ENCODE data around the gene GCSH.
A peak's percentile ranks its signal among the peaks of the same experiment; 100 is the strongest.

GCSH gene

GRCh38 chr16:81077076-81077940, 18.9 kb downstream of the GCSH start, which contains the start of gene C16orf46:
Gene C16orf46 (minus strand): TSS chr16:81077238. CDS start chr16:81063955, 13,283 bp downstream.
- no peak for TF ChIP-seq EZH2phosphoT487 (conservative IDR thresholded peaks at IDR 0.05; ENCODE audit: low read length)
- TF ChIP-seq, protein P1, sequence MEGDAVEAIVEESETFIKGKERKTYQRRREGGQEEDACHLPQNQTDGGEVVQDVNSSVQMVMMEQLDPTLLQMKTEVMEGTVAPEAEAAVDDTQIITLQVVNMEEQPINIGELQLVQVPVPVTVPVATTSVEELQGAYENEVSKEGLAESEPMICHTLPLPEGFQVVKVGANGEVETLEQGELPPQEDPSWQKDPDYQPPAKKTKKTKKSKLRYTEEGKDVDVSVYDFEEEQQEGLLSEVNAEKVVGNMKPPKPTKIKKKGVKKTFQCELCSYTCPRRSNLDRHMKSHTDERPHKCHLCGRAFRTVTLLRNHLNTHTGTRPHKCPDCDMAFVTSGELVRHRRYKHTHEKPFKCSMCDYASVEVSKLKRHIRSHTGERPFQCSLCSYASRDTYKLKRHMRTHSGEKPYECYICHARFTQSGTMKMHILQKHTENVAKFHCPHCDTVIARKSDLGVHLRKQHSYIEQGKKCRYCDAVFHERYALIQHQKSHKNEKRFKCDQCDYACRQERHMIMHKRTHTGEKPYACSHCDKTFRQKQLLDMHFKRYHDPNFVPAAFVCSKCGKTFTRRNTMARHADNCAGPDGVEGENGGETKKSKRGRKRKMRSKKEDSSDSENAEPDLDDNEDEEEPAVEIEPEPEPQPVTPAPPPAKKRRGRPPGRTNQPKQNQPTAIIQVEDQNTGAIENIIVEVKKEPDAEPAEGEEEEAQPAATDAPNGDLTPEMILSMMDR (IDR thresholded peaks at IDR 0.05; ENCODE audit: insufficient read depth, low read length, poor library complexity, severe bottlenecking), result no peak
- Histone ChIP-seq H3K4me2 (ENCODE audit: low read depth, low read length, poor library complexity, severe bottlenecking) (peak within 1 kb of the TSS; percentile 90), H3K9ac (ENCODE audit: low read length) (peak within 1 kb of the TSS; percentile 66), H3F3A (ENCODE audit: insufficient read depth) (peaks cover 8% of the 10 kb centered on the region; the same call in 1 of the 2 replicates), H2AFZ (ENCODE audit: low read depth, low read length, severe bottlenecking) (peak within 1 kb of the TSS; percentile 96), H3K4me3 (ENCODE audit: insufficient read depth, low read length, poor library complexity, severe bottlenecking) (peak within 1 kb of the TSS; percentile 78), H4K20me1 (ENCODE audit: low read depth, low read length) (no peaks in the 10 kb centered on the region), H3K27me3 (ENCODE audit: low read length) (no peaks in the 10 kb centered on the region), H3K36me3 (ENCODE audit: low read length) (no peaks in the 10 kb centered on the region), H3K9me2 (replicated peaks; ENCODE audit: insufficient read depth, low read length) (no peaks in the 10 kb centered on the region), H3K9me3 (ENCODE audit: insufficient read depth, low read length) (no peaks in the 10 kb centered on the region), H3K79me2 (ENCODE audit: insufficient read depth, low read length) (no peaks in the 10 kb centered on the region), H3K27ac (ENCODE audit: low read depth, low read length) (peak within 1 kb of the TSS; percentile 55)

- Histone ChIP-seq H3K4me3 (ENCODE audit: insufficient read depth, low read length, poor library complexity, severe bottlenecking) (peak overlapping the region; percentile 78), H2AFZ (ENCODE audit: low read depth, low read length, severe bottlenecking) (peak overlapping the region; percentile 96)
These were observed 19.6 kb downstream of the GCSH start for GRCh38 chr16:81076566-81077075.

GRCh38 chr16:81073560-81074330, 22.4 kb downstream of the GCSH start:
- peaks cover 8% of the 10 kb centered on the region; the same call in 1 of the 2 replicates for H3F3A ChIP-seq (ENCODE audit: insufficient read depth)
- TF ChIP-seq, protein P1 (IDR thresholded peaks at IDR 0.05; ENCODE audit: insufficient read depth, low read length, poor library complexity, severe bottlenecking), result no peak
- no peak for TF ChIP-seq EZH2phosphoT487 (conservative IDR thresholded peaks at IDR 0.05; ENCODE audit: low read length)
- H4K20me1 ChIP-seq (ENCODE audit: low read depth, low read length), result no peaks in the 10 kb centered on the region
- H3K9me2 ChIP-seq (replicated peaks; ENCODE audit: insufficient read depth, low read length), result no peaks in the 10 kb centered on the region
- no peak overlapping the region for H3K4me2 ChIP-seq (ENCODE audit: low read depth, low read length, poor library complexity, severe bottlenecking)
- H3K79me2 ChIP-seq (ENCODE audit: insufficient read depth, low read length), result no peaks in the 10 kb centered on the region
- no peaks in the 10 kb centered on the region for H3K27me3 ChIP-seq (ENCODE audit: low read length)
- no peak overlapping the region for H2AFZ ChIP-seq (ENCODE audit: low read depth, low read length, severe bottlenecking)
- no peaks in the 10 kb centered on the region for H3K9me3 ChIP-seq (ENCODE audit: insufficient read depth, low read length)
- H3K36me3 ChIP-seq (ENCODE audit: low read length), result no peaks in the 10 kb centered on the region
- H3K4me3 ChIP-seq (ENCODE audit: insufficient read depth, low read length, poor library complexity, severe bottlenecking), result no peak overlapping the region
- no peak overlapping the region for H3K27ac ChIP-seq (ENCODE audit: low read depth, low read length)
- no peak overlapping the region for H3K9ac ChIP-seq (ENCODE audit: low read length)

More at GRCh38 chr16:81076566-81077075, 19.6 kb downstream of the GCSH start:
- Histone ChIP-seq H3K9me3 (ENCODE audit: insufficient read depth, low read length) (no peaks in the 10 kb centered on the region), H3K27ac (ENCODE audit: low read depth, low read length) (peak overlapping the region; percentile 55), H3K9ac (ENCODE audit: low read length) (peak overlapping the region; percentile 66), H4K20me1 (ENCODE audit: low read depth, low read length) (no peaks in the 10 kb centered on the region), H3K9me2 (replicated peaks; ENCODE audit: insufficient read depth, low read length) (no peaks in the 10 kb centered on the region), H3F3A (ENCODE audit: insufficient read depth) (peaks cover 8% of the 10 kb centered on the region; the same call in 1 of the 2 replicates), H3K79me2 (ENCODE audit: insufficient read depth, low read length) (no peaks in the 10 kb centered on the region), H3K4me2 (ENCODE audit: low read depth, low read length, poor library complexity, severe bottlenecking) (peak overlapping the region; percentile 90), H3K36me3 (ENCODE audit: low read length) (no peaks in the 10 kb centered on the region), H3K27me3 (ENCODE audit: low read length) (no peaks in the 10 kb centered on the region)
- TF ChIP-seq, protein P1 (IDR thresholded peaks at IDR 0.05; ENCODE audit: insufficient read depth, low read length, poor library complexity, severe bottlenecking), result no peak
- TF ChIP-seq EZH2phosphoT487 (conservative IDR thresholded peaks at IDR 0.05; ENCODE audit: low read length), result no peak

Data from SU-DHL-6 (cell line).